GM19324 (cell line): ENCODE results near the gene ZBED6.
"Not testable (repeated sequence)": the region's sequence is repeated elsewhere in the genome, so short reads cannot be mapped to it uniquely, and the experiment has no call there.

ENCODE experiments used
- ATAC-seq: cut with Tn5 transposase; IDR thresholded peaks from one replicate; pipeline ENCODE4 v1.9.1; 2021; ENCODE audit warnings: mild to moderate bottlenecking, moderate library complexity; ENCODE audit not compliant: unreplicated experiment, low FRiP score

Gene ZBED6

GRCh38 chr1:203778789-203779188, 16.6 kb upstream of the ZBED6 start:
- no peak for ATAC-seq

DNA sequence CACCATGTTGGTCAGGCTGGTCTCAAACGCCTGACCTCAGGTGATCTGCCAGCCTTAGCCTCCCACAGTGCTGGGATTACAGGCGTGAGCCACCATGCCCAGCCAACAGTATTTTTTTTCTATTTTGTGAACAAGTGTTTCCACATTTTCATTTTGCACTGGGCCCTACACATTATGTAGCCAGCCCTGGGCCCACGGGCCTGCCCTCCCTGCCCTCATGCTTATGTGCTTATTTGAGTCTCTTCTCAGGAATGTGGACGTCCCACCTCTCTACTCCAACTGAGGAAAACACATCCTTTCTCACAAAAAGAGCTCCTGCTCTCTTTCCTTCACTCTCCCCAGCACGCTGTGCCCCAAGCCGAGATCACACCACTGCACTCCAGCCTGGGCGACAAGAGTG, 13.5 kb upstream of the ZBED6 start:
- ATAC-seq, result no peak

DNA sequence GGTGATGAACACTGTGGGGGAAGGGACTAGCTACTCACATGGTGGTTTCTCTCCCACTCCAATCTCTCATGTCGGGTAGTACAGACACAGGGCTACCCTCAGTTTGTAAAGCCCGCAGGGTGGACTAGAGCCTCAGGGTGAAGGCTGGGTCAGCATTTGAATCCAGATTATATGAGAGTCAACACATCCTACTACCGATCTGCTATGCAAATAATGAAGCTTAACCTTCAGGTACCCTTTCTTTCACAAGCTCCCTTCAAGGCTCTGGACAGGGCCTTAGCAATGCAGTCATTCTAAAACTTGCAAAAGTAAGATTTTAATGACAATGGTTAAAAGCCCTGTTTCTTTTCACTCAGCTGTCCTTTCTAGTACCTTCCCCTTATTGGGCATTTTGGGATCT, 5.5 kb upstream of the ZBED6 start:
- ATAC-seq, result no peak

GRCh38 chr1:203791498-203791897, 3.9 kb upstream of the ZBED6 start:
- no peak for ATAC-seq

DNA sequence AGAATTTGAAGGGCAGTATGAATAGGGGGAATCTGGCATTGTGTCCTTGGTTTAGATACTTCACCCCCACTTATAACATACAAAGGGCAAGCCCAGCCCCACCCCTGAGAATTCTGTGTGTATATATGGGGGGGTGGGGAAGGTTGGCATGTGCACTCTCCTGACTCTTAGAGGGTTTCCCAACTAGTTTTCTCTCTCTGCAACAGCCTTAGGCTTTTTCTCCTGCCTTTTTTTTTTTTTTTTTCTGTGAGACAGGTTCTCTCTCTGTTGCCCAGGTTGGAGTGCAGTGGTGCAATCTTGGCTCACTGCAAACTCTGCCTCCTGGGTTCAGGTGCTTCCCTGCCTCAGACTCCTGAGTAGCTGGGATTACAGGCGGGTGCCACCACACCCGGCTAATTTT, 2.9 kb upstream of the ZBED6 start:
- ATAC-seq, result no peak

DNA sequence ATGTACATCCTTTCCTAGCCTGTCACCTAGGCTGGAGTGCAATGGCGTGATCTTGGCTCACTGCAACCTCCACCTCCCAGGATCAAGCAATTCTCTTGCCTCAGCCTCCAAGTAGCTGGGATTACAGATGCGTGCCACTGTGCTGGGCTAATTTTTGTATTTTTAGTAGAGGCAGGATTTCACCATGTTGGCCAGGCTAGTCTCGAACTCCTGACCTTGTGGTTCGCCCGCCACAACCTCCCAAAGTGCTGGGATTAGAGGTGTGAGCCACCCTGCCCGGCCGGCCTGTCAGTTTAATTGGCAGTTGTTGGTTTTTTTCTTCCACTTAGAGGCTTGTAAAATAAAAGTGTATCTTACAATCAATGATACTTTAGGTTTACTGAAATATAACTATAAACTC, 1.9 kb upstream of the ZBED6 start:
- ATAC-seq, result not testable (repeated sequence)

DNA sequence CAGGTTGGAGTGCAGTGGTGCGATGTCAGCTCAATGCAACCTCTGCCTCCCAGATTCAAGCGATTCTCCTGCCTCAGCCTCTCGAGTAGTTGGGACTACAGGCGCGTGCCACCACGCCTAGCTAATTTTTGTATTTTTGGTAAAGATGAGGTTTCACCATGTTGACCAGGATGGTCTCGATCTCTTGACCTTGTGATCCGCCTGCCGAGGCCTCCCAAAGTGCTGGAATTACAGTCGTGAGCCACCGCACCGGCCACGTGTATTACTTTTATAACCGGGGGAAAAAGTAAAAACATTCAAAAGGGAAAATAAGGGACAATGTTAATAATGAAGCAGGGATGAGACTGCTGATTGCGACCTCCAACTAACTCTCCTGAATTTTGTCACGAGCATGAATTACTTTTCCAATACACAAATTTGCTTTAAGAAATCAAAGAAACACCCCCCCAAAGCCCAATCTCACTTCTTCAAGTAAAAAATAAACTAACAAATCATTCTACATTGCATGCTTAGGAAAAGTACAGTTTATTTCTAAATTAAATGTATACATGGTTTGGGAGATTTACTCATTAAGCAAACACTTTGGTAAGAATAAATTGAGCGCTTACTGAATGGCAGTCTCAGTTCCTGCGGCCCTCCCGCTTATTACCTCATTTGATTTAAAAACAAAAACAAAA, 521 bp upstream of the ZBED6 start:
- ATAC-seq, result no peak

DNA sequence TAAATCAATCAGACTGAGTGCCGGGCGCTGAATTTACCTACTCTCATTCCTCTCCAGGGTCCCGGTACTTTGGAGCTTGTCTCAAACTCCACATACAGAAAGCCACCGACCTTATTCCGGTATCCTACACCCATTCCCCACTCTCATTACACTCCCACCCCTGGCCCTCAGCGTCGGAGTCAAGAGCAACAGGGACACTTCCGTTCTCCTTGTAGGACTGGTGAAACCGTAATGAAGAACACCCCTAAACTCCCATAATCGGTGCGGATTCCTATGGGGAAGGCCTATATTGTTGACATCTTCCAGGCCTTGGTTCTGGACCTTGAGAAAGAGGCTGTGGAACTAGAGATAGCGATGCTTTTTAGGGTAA, 798 bp downstream of the ZBED6 start:
- ATAC-seq, result peak; percentile 25

DNA sequence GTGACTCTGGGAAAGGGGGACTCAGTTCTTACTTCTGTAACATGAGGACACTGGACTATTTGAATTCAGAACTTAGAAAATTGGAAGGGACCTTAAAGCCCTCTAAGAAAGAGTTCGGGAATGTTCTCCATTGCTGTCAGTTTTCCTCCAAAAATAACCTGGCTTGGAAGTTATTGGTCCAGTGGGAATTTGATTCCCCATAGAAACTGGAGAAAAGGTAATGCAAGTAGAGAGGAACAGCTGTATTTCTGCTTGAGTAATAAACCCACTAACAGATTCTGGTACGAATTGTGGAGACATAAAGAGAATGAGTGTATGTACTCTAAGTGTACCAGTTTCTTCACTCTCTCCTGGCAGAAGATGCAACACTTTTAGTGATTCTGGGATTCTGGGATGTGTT, 1.8 kb downstream of the ZBED6 start:
- no peak for ATAC-seq

GRCh38 chr1:203797948-203798655, 2.7 kb downstream of the ZBED6 start:
- no peak for ATAC-seq

DNA sequence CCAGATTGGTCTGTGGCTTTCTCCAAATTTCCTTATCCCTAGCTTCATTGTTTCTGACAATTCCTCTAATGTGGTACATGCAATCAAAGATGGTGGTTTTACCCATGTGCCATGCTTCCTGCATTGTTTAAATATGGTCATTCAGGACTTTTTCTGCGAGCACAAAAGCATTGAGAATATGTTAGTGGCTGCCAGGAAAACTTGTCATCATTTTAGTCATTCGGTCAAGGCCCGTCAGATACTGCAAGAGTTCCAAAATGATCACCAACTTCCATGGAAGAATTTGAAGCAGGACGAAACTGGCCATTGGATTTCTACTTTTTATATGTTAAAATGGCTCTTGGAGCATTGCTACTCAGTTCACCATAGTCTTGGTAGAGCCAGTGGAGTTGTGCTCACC, 3.7 kb downstream of the ZBED6 start:
- no peak for ATAC-seq

- no peak for ATAC-seq
Measured at GRCh38 chr1:203799971-203800370, 4.5 kb downstream of the ZBED6 start.

- no peak for ATAC-seq
Measured at GRCh38 chr1:203805689-203806088, 10.3 kb downstream of the ZBED6 start.

GRCh38 chr1:203807196-203807595, 11.8 kb downstream of the ZBED6 start:
- no peak for ATAC-seq

DNA sequence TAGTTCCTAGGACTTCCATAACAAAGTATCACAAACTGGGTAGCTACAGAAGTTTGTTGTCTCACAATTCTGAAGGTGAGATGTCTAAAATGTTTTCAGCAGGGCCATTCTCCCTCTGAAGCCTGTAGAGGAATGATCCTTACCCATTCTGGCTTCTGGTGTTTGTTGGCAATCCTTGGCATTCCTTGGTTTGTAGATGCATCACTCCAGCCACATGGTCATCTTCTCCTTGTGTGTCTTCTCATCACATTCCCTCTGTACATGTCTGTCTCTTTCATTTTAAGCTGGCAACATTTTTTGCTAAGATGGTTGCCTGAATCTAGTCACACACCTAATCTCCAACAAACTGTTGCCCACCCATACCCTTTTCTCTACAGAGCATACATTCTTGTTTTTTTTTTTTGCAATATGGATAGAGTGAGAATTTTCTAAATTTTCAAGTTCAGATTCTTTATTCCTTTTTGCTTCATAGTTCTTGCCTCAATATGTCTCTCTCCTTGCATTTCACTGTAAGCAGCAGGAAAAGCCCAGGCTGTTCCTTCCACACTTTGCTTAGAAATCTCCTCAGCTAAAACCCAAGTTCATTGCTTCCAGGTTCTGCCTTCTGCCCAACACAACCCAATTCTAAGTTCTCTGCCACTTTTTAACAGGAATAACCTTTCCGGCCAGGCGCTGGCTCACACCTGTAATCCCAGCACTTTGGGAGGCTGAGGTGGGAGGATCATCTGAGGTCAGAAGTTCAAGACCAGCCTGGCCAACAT, 18.3 kb downstream of the ZBED6 start:
- no peak for ATAC-seq

DNA sequence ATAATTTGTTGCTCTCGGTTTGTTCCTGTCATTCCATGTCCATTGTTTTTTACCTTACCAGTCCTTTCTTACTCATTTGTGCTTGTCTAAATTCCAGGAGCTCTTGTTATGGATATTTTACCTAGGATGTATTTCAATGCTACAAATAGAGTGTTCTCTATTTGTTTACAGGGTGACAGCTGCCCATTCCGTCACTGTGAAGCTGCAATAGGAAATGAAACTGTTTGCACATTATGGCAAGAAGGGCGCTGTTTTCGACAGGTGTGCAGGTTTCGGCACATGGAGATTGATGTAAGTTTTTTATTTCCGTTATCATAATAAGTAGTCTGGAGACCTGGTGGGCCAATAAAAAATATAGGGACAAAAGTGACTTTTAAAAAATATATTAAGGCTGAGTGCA, 23.0 kb downstream of the ZBED6 start:
- no peak for ATAC-seq

GRCh38 chr1:203823306-203823705, 27.9 kb downstream of the ZBED6 start:
- no peak for ATAC-seq

GRCh38 chr1:203826175-203826574, 30.8 kb downstream of the ZBED6 start:
- ATAC-seq, result no peak

DNA sequence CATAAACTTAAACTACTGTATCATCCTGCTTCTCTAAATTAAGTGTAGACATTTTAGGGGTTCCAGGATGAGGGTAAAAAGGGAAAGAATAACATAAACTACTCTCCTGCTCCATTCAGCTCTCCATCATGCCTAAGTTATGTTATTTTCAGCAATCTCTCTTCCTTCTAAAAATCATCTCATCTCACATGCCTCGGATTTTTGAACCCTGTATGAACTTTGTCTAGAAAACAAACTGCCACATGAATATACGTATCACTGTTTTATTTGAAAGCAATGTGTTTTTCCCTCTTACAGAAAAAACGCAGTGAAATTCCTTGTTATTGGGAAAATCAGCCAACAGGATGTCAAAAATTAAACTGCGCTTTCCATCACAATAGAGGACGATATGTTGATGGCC, 32.6 kb downstream of the ZBED6 start:
- no peak for ATAC-seq

- ATAC-seq, result no peak
Measured at GRCh38 chr1:203828503-203828902, 33.1 kb downstream of the ZBED6 start.

GRCh38 chr1:203829247-203829646, 33.8 kb downstream of the ZBED6 start:
- ATAC-seq, result not testable (repeated sequence)

DNA sequence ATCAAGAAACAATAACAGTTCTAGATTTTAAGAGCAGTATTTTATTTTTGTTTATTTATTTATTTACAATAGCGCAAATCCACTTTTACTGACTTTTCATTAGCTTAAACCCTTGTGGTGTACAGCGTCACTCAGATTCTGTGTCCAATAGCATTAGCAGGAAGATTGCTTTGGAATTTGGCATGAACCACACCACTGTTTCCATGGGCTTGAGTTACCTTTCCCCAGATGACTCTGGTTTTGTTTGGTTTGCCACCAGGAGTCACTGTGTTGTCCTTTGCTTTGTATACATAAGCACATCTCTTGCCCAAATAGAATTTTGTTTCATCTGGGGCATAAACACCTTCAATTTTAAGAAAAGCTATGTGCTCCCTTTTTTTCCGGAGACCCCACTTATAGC, 40.1 kb downstream of the ZBED6 start:
- no peak for ATAC-seq
